SK-N-SH (cell line): ENCODE measurements around the gene HOXD13. TPM values are rescaled to one million over a fixed set of nuclear protein-coding genes. Genes with fewer than 3 reads are reported as not detected.

ENCODE experiments used
- CTCF ChIA-PET: fragments of 300-600, 350-600 bp; formaldehyde crosslinking; extraction: SDS; loops from one replicate; lab custom pipeline; 2021; lab: Yijun Ruan, JAX
- POLR2A ChIA-PET: fragments of 350-600 bp; sonication (Branson Sonifier 250); formaldehyde crosslinking; extraction: SDS; loops from one replicate; lab custom pipeline; 2020; ENCODE audit warnings: antibody characterized with exemption, inconsistent platforms; lab: Yijun Ruan, JAX
- DNase-seq: peaks from one replicate; pipeline ENCODE4 v3.0.0; 2012
- H2AFZ ChIP-seq: fragments of 200-600 bp; sonication (generic); 2 replicates; pipeline ENCODE4 v1.8.1; 2016; ENCODE audit warnings: antibody characterized with exemption, mild to moderate bottlenecking, low read depth
- H3F3A ChIP-seq: fragments of 200-600 bp; sonication (generic); replicated peaks from 2 replicates; pipeline ENCODE3; 2016; ENCODE audit warnings: antibody characterized with exemption, mild to moderate bottlenecking; ENCODE audit not compliant: insufficient read depth
- H3K27ac ChIP-seq, 2 experiments: fragments of 200-500 bp in 1 of 2; fragments of 200-600 bp in 1 of 2; sonication (Bioruptor generic) in 1 of 2; sonication (generic), shearing (Covaris generic) in 1 of 2; 2 replicates each; pipeline versions ENCODE4 v1.5.1 to v1.6.1; 2014 to 2016; ENCODE audit warnings: low read depth in 2 of 2, inconsistent platforms in 1 of 2, low read length in 1 of 2, mild to moderate bottlenecking in 1 of 2, mixed read lengths in 1 of 2
- H3K27me3 ChIP-seq: fragments of 200-600 bp; sonication (generic), shearing (Covaris generic); 2 replicates; pipeline ENCODE4 v1.6.1; 2016; ENCODE audit warnings: mixed run types; ENCODE audit not compliant: insufficient read depth
- H3K36me3 ChIP-seq, 2 experiments: fragments of 200-500 bp in 1 of 2; fragments of 200-600 bp in 1 of 2; sonication (Bioruptor generic) in 1 of 2; sonication (generic) in 1 of 2; replicated peaks in 1 of 2; 2 replicates each; pipeline versions ENCODE3 to v1.5.1; 2014 to 2016; ENCODE audit warnings: low read length in 1 of 2, mild to moderate bottlenecking in 1 of 2; ENCODE audit not compliant: insufficient read depth in 2 of 2, control insufficient read depth in 1 of 2
- H3K4me1 ChIP-seq, 2 experiments: fragments of 200-500 bp in 1 of 2; fragments of 200-600 bp in 1 of 2; sonication (Bioruptor generic) in 1 of 2; sonication (generic), shearing (Covaris generic) in 1 of 2; 2 replicates each; pipeline versions ENCODE4 v1.5.1 to v1.6.1; 2014 to 2016; ENCODE audit warnings: low read depth in 1 of 2, low read length in 1 of 2, mixed run types in 1 of 2; ENCODE audit not compliant: insufficient read depth in 2 of 2, control insufficient read depth in 1 of 2
- H3K4me2 ChIP-seq: fragments of 200-600 bp; sonication (generic), shearing (Covaris generic); 2 replicates; pipeline ENCODE4 v1.6.1; 2017; ENCODE audit warnings: mixed run types
- H3K4me3 ChIP-seq, 2 experiments: fragments of 200-500 bp in 1 of 2; fragments of 200-600 bp in 1 of 2; sonication (Bioruptor generic) in 1 of 2; sonication (generic), shearing (Covaris generic) in 1 of 2; 2 replicates each; pipeline versions ENCODE4 v1.5.1 to v1.8.1; 2014 to 2016; ENCODE audit warnings: low read depth in 2 of 2, inconsistent platforms in 1 of 2, low read length in 1 of 2, mild to moderate bottlenecking in 1 of 2, mixed read lengths in 1 of 2, moderate library complexity in 1 of 2
- H3K79me2 ChIP-seq: fragments of 200-600 bp; sonication (generic); 2 replicates; pipeline ENCODE4 v1.8.1; 2017; ENCODE audit warnings: mild to moderate bottlenecking; ENCODE audit not compliant: insufficient read depth
- H3K9ac ChIP-seq: fragments of 200-600 bp; sonication (generic); 2 replicates; pipeline ENCODE4 v1.6.1; 2017; ENCODE audit warnings: mixed run types
- H3K9me2 ChIP-seq: fragments of 200-600 bp; sonication (generic); 2 replicates; pipeline ENCODE4 v1.6.1; 2017; ENCODE audit warnings: mixed run types
- H3K9me3 ChIP-seq: fragments of 200-600 bp; sonication (generic); 2 replicates; pipeline ENCODE4 v1.6.1; 2017; ENCODE audit warnings: mixed run types, mild to moderate bottlenecking, moderate library complexity
- H4K20me1 ChIP-seq: fragments of 200-600 bp; sonication (generic); 2 replicates; pipeline ENCODE4 v1.6.1; 2017; ENCODE audit warnings: mild to moderate bottlenecking, mixed run types; ENCODE audit not compliant: insufficient read depth
- CHD2 ChIP-seq: fragments of 150-350 bp; IDR thresholded peaks from 2 replicates; pipeline ENCODE4 v1.6.1; 2018; ENCODE audit warnings: low read length; ENCODE audit not compliant: partially characterized antibody
- CTCF ChIP-seq: fragments of 200-600 bp; sonication (generic); IDR thresholded peaks from 2 replicates; pipeline ENCODE4 v1.6.1; 2017; ENCODE audit warnings: antibody characterized with exemption, mild to moderate bottlenecking, moderate library complexity
- ELF1 ChIP-seq: IDR thresholded peaks from 2 replicates; pipeline ENCODE4 v1.4.0; 2012
- FOSL2 ChIP-seq: IDR thresholded peaks from 2 replicates; pipeline ENCODE4 v1.4.0; 2012; ENCODE audit warnings: low read depth, mild to moderate bottlenecking, moderate library complexity, borderline replicate concordance
- GABPA ChIP-seq: IDR thresholded peaks from 2 replicates; pipeline ENCODE4 v1.4.0; 2012; ENCODE audit warnings: low read depth, mild to moderate bottlenecking
- GATA2 ChIP-seq: sonication (generic); formaldehyde crosslinking; IDR thresholded peaks from 2 replicates; pipeline ENCODE4 v1.5.0; 2020; ENCODE audit warnings: mild to moderate bottlenecking, missing genetic modification reagents
- JUND ChIP-seq: IDR thresholded peaks from 2 replicates; pipeline ENCODE4 v1.4.0; 2012
- MEF2A ChIP-seq: IDR thresholded peaks from 2 replicates; pipeline ENCODE4 v1.4.0; 2012; ENCODE audit warnings: low read depth, borderline replicate concordance
- MXI1 ChIP-seq: IDR thresholded peaks from 2 replicates; pipeline ENCODE4 v1.6.1; 2012; ENCODE audit warnings: mild to moderate bottlenecking, low read depth, low read length, improper control_type of control experiment
- TCF12 ChIP-seq: IDR thresholded peaks from 2 replicates; pipeline ENCODE4 v1.4.0; 2012
- TEAD4 ChIP-seq: IDR thresholded peaks from 2 replicates; pipeline ENCODE4 v1.4.0; 2012; ENCODE audit warnings: mild to moderate bottlenecking, borderline replicate concordance; ENCODE audit not compliant: insufficient read depth
- USF1 ChIP-seq: IDR thresholded peaks from 2 replicates; pipeline ENCODE4 v1.4.0; 2012; ENCODE audit warnings: low read depth, borderline replicate concordance
- USF2 ChIP-seq: fragments of 150-350 bp; IDR thresholded peaks from 2 replicates; pipeline ENCODE4 v1.6.1; 2017; ENCODE audit warnings: antibody characterized with exemption, low read length, low read depth, borderline replicate concordance
- YY1 ChIP-seq: IDR thresholded peaks from 2 replicates; pipeline ENCODE4 v1.4.0; 2012; ENCODE audit warnings: low read depth, mild to moderate bottlenecking
- WGBS: methylation state at CpG from one replicate; pipeline ENCODE4 v1.1.6; 2017; ENCODE audit warnings: low lambda C conversion rate; 5-methylcytosine and 5-hydroxymethylcytosine counted together
- polyA plus RNA-seq, 3 experiments: library from polyadenylated mRNA; depleted of rRNA; stranded (reverse); fragments of >200 nt; gene quantifications; 2 replicates each; pipeline ENCODE4 v1.2.3, GENCODE V29; 2012
- TF ChIP-seq, protein P1 (sequence below): IDR thresholded peaks from 2 replicates; pipeline ENCODE4; 2012

The HOXD13 gene
- polyA plus RNA-seq, 1 of the 3 experiments (the other 2 are of a cell fraction), result not detected

DNA sequence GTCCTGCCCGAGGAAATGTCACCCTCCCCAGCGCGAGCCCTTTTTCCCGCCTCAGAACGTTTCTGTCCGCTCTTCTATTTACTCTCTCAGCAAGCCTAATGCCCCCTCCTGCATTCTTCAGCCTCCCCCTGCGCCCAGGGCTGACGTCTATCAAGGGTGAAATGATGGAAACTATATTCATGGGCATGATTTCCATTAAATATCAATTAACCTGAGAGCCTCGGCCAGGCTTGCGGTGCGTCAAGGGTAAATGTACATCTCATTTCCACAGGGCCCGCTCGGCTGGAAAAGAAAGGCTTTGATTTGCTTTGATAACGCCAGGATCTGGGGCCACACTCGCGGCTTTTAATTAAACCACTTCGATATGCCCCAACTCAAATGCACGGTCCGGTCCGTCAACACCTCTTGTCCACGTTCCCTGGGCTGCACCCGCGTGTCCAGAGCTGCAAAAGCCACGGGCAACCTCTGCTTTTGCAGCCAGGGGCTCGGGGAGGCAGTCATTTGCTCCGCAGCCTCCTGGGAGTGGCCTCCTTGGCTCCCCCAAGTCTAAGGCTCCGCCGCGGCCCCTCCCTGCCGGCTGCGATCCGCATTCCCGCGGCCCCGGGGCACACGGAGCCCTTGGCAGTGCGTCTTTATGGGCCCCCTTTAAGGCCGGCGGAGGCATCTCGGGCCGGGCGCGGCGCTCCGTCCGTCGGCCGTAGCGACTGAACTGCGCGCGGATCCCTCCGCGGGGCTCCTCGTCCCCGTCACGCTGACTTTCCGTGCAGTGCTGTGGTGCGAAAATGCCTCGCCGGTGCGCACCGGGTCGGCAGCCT lies 36.7 kb downstream of the HOXD13 start, which contains the start of gene HOXD8 (continued):
- TF ChIP-seq USF1, result no peak
- TF ChIP-seq, protein P1, sequence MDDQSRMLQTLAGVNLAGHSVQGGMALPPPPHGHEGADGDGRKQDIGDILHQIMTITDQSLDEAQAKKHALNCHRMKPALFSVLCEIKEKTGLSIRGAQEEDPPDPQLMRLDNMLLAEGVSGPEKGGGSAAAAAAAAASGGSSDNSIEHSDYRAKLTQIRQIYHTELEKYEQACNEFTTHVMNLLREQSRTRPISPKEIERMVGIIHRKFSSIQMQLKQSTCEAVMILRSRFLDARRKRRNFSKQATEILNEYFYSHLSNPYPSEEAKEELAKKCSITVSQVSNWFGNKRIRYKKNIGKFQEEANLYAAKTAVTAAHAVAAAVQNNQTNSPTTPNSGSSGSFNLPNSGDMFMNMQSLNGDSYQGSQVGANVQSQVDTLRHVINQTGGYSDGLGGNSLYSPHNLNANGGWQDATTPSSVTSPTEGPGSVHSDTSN, result peak; percentile 88
- TF ChIP-seq CHD2, result peak; percentile 97
- TF ChIP-seq CTCF, result no peak
- TF ChIP-seq JUND, result peak; percentile 25; the same call in 1 of the 2 replicates
- no peak for TF ChIP-seq FOSL2
- no peak for TF ChIP-seq USF2
- TF ChIP-seq, all 33 proteins: peak for 19

GRCh38 chr2:176129813-176130146 lies 37.3 kb downstream of the HOXD13 start:
- H3K27me3 ChIP-seq, result no peaks in the 10 kb centered on the region
- 19% methylated on average over 27 of the region's 43 CpGs for WGBS
- no peaks in the 10 kb centered on the region for H4K20me1 ChIP-seq
- peaks cover 24 to 32% of the 10 kb centered on the region in 2 experiments for H3K4me1 ChIP-seq
- peak overlapping the region; percentile 29; the same call in 1 of the 2 replicates for H2AFZ ChIP-seq
- CTCF ChIA-PET, result interaction anchor here (1.0 to 26.1 kb wide), 8 partner anchors 8 to 1019 kb away, joined by 3 to 1047 read pairs (median 7); no protein-coding TSS in a partner anchor
- H3K9me2 ChIP-seq, result no peaks in the 10 kb centered on the region
- POLR2A ChIA-PET, result interaction anchor here (0.9 to 6.3 kb wide), 7 partner anchors 7 to 700 kb away, joined by 3 to 45 read pairs (median 14); partner anchors contain the start of gene HOXD9
- peak overlapping the region; percentile 61; the same call in 1 of the 2 replicates for H3K9ac ChIP-seq
- TF ChIP-seq MEF2A (no peak), TEAD4 (no peak), USF2 (no peak), GABPA (no peak), USF1 (no peak), GATA2 (CRISPR knock-in tag) (no peak), TCF12 (no peak), CHD2 (no peak), ELF1 (no peak), YY1 (no peak), FOSL2 (no peak), MXI1 (no peak)
- TF ChIP-seq, all 33 proteins: peak for 0
- no peak for DNase-seq
- Histone ChIP-seq H3F3A (peaks cover 19% of the 10 kb centered on the region), H3K9me3 (no peaks in the 10 kb centered on the region), H3K4me2 (peak overlapping the region; percentile 85; the same call in 1 of the 2 replicates), H3K27ac (peak overlapping the region; percentile 62 to 63), H3K4me3 (peak overlapping the region; percentile 69), H3K36me3 (no peaks in the 10 kb centered on the region), H3K79me2 (peaks cover 10% of the 10 kb centered on the region)
